Midbrain (tissue), 1 donor: Measurements from ENCODE around the gene ZC3HAV1L.
"Not testable (repeated sequence)": the region's sequence is repeated elsewhere in the genome, so short reads cannot be mapped to it uniquely, and the experiment has no call there.

Source experiments
- DNase-seq: peaks from one replicate; lab custom pipeline; 2025; lab: John Stamatoyannopoulos, UW

Gene ZC3HAV1L

GRCh38 chr7:139016931-139017511, 18.8 kb downstream of the ZC3HAV1L start:
- peak; percentile 68 for DNase-seq

- no peak for DNase-seq
Observed at GRCh38 chr7:139011373-139011772, 24.5 kb downstream of the ZC3HAV1L start.

- no peak for DNase-seq
Observed at GRCh38 chr7:139004321-139005090, 31.3 kb downstream of the ZC3HAV1L start.

GRCh38 chr7:138999414-138999813, 36.4 kb downstream of the ZC3HAV1L start:
- DNase-seq = no peak

GRCh38 chr7:138992052-138992531, 43.8 kb downstream of the ZC3HAV1L start:
- no peak for DNase-seq

- no peak for DNase-seq
Observed at GRCh38 chr7:138987686-138988085, 48.2 kb downstream of the ZC3HAV1L start.

GRCh38 chr7:138982204-138982623, 53.6 kb downstream of the ZC3HAV1L start:
- no peak for DNase-seq

GRCh38 chr7:138981332-138982203, 54.3 kb downstream of the ZC3HAV1L start, which contains the start of gene KIAA1549:
Gene KIAA1549 (minus strand): TSS chr7:138981389. CDS start chr7:138981269, 120 bp downstream.
- DNase-seq = peak; percentile 53

GRCh38 chr7:138980563-138981291, 55.1 kb downstream of the ZC3HAV1L start:
- DNase-seq = no peak

GRCh38 chr7:138979988-138980562, 55.8 kb downstream of the ZC3HAV1L start:
- peak; percentile 11 for DNase-seq

GRCh38 chr7:138979226-138979979, 56.4 kb downstream of the ZC3HAV1L start:
- no peak for DNase-seq

GRCh38 chr7:138978541-138979184, 57.2 kb downstream of the ZC3HAV1L start:
- no peak for DNase-seq

- not testable (repeated sequence) for DNase-seq
Observed at GRCh38 chr7:138976161-138976560, 59.7 kb downstream of the ZC3HAV1L start.
